ENCODE results near the gene SEC62.

- TF ChIP-seq, protein P1, sequence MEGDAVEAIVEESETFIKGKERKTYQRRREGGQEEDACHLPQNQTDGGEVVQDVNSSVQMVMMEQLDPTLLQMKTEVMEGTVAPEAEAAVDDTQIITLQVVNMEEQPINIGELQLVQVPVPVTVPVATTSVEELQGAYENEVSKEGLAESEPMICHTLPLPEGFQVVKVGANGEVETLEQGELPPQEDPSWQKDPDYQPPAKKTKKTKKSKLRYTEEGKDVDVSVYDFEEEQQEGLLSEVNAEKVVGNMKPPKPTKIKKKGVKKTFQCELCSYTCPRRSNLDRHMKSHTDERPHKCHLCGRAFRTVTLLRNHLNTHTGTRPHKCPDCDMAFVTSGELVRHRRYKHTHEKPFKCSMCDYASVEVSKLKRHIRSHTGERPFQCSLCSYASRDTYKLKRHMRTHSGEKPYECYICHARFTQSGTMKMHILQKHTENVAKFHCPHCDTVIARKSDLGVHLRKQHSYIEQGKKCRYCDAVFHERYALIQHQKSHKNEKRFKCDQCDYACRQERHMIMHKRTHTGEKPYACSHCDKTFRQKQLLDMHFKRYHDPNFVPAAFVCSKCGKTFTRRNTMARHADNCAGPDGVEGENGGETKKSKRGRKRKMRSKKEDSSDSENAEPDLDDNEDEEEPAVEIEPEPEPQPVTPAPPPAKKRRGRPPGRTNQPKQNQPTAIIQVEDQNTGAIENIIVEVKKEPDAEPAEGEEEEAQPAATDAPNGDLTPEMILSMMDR (IDR thresholded peaks at IDR 0.05) = peak in 3 of 4 experiments; percentile 11 to 37 (median 32)
- no peak for TF ChIP-seq POLR2A (IDR thresholded peaks at IDR 0.05)
- no peak for TF ChIP-seq POLR2AphosphoS5 (IDR thresholded peaks at IDR 0.05)
These were observed 72.0 kb downstream of the SEC62 start for GRCh38 chr3:170038434-170039110.

Data from prostate gland (tissue), 2 donors.